A673 (cell line): ENCODE results near the gene CPM.

Source experiments
- CTCF ChIP-seq: fragments of 300-800, 200-600 bp; sonication (generic); conservative IDR thresholded peaks from 2 replicates; pipeline ENCODE4 v1.5.1; 2017; ENCODE audit warnings: low read depth, mild to moderate bottlenecking, antibody characterized with exemption, low read length, moderate library complexity, mixed read lengths
- EZH2 ChIP-seq: fragments of 200-600 bp; sonication (generic); IDR thresholded peaks from 2 replicates; pipeline ENCODE4 v1.6.1; 2017; ENCODE audit warnings: borderline replicate concordance, low read depth, mild to moderate bottlenecking, mixed read lengths, antibody characterized with exemption, low read length; ENCODE audit not compliant: poor library complexity, severe bottlenecking

GRCh38 chr12:68870011-68870410 lies 63.0 kb downstream of the CPM start:
- TF ChIP-seq EZH2 (no peak), CTCF (no peak)
